ENCODE data around the gene REC8.

- TF ChIP-seq EZH2 (IDR thresholded peaks at IDR 0.05; ENCODE audit: borderline replicate concordance, control insufficient read depth, low read depth, low read length) (no peak), CEBPB (IDR thresholded peaks at IDR 0.05; ENCODE audit: borderline replicate concordance in 1 of 2, low read depth in 2 of 2, low read length in 2 of 2) (no peak)
Observed at GRCh38 chr14:24179294-24179960, 7.5 kb downstream of the REC8 start.
